GM19372 (cell line): ENCODE measurements around the gene RBM34.

Source experiments
- ATAC-seq: cut with Tn5 transposase; IDR thresholded peaks from one replicate; pipeline ENCODE4 v1.9.1; 2021; ENCODE audit warnings: mild to moderate bottlenecking, low read depth, moderate library complexity; ENCODE audit not compliant: unreplicated experiment

Gene RBM34

GRCh38 chr1:235156740-235157139, 4.3 kb downstream of the RBM34 start:
- ATAC-seq: no peak

GRCh38 chr1:235156265-235156664, 4.8 kb downstream of the RBM34 start:
- ATAC-seq: no peak

GRCh38 chr1:235152235-235152634, 8.8 kb downstream of the RBM34 start:
- no peak for ATAC-seq

GRCh38 chr1:235151033-235151432, 10.0 kb downstream of the RBM34 start:
- ATAC-seq: no peak

GRCh38 chr1:235149824-235150223, 11.2 kb downstream of the RBM34 start:
- no peak for ATAC-seq

- ATAC-seq: no peak
These were observed 13.8 kb downstream of the RBM34 start for GRCh38 chr1:235147269-235147668.

- no peak for ATAC-seq
These were observed 15.4 kb downstream of the RBM34 start for GRCh38 chr1:235145639-235146038.

GRCh38 chr1:235142991-235143390, 18.1 kb downstream of the RBM34 start:
- no peak for ATAC-seq

- ATAC-seq: no peak
These were observed 21.7 kb downstream of the RBM34 start for GRCh38 chr1:235139315-235139714.

- no peak for ATAC-seq
These were observed 22.2 kb downstream of the RBM34 start for GRCh38 chr1:235138821-235139220.

- no peak for ATAC-seq
These were observed 24.9 kb downstream of the RBM34 start for GRCh38 chr1:235136111-235136510.

- no peak for ATAC-seq
These were observed 26.9 kb downstream of the RBM34 start for GRCh38 chr1:235134171-235134570.

- no peak for ATAC-seq
These were observed 28.0 kb downstream of the RBM34 start for GRCh38 chr1:235133086-235133485.

- no peak for ATAC-seq
These were observed 29.1 kb downstream of the RBM34 start for GRCh38 chr1:235131961-235132360.

- ATAC-seq: no peak
These were observed 30.2 kb downstream of the RBM34 start for GRCh38 chr1:235130766-235131270.

- ATAC-seq: no peak
These were observed 31.1 kb downstream of the RBM34 start for GRCh38 chr1:235129774-235130570.

GRCh38 chr1:235128456-235129328, 32.4 kb downstream of the RBM34 start, which contains the start of gene TOMM20:
Gene TOMM20, minus strand, starts transcription at chr1:235128837. Its CDS starts 122 bp downstream, at chr1:235128715.
- peak; percentile 96 for ATAC-seq

GRCh38 chr1:235127732-235128455, 33.2 kb downstream of the RBM34 start:
- no peak for ATAC-seq

- ATAC-seq: no peak
These were observed 33.8 kb downstream of the RBM34 start for GRCh38 chr1:235127203-235127602.

- no peak for ATAC-seq
These were observed 36.4 kb downstream of the RBM34 start for GRCh38 chr1:235124665-235125064.

GRCh38 chr1:235124111-235124510, 36.9 kb downstream of the RBM34 start:
- no peak for ATAC-seq
